Skin of body (tissue), 2 donors: ENCODE results near the gene TAS2R1. TPM values are rescaled to one million over a fixed set of nuclear protein-coding genes. Genes with fewer than 3 reads are reported as not detected.

Experiments
- DNase-seq: peaks from one replicate; lab custom pipeline; 2025; lab: John Stamatoyannopoulos, UW
- total RNA-seq: library from RNA; depleted of rRNA; stranded (reverse); fragments of >200 nt; gene quantifications from one replicate; pipeline ENCODE4 v1.2.3, GENCODE V29; 2014

The TAS2R1 gene
- total RNA-seq, 1 donor from 2014 or later = not detected

DNA sequence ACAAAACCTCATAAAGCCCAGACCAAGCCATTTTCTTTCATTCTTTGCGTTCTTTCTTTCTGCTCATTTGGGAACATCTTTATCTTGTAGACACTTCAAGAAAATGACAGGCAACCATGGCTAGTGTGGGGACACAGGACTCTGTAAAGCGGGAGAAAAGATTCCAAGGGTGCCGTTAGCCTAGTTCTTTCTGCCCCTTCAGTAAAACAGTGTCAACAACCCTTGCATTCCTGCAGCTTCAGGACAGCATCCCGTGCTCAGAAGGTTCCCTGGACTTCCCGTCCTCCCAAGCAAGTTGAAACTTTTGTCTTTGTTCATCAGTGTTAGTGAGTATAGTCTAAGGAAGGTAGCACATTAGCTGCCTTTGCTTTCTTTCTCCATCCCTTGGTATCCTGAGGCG, 41.9 kb downstream of the TAS2R1 start:
- no peak for DNase-seq

DNA sequence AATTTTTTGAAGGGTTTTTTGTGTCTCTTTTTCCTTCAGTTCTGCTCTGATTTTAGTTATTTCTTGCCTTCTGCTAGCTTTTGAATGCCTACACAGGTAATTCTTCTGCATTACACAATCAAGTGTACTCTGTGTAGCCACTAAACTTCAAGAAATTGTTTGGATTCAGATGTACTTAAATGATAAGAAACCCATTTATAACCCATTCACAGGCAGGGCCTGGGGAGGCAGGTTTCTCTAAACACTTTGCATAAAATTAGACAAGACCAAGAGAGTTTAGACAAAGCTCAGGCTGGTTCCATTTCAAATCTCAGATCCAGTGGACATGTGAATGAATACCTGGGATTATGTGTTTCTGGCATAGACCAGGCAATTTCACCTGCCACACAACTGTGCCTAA, 43.0 kb downstream of the TAS2R1 start:
- no peak for DNase-seq

DNA sequence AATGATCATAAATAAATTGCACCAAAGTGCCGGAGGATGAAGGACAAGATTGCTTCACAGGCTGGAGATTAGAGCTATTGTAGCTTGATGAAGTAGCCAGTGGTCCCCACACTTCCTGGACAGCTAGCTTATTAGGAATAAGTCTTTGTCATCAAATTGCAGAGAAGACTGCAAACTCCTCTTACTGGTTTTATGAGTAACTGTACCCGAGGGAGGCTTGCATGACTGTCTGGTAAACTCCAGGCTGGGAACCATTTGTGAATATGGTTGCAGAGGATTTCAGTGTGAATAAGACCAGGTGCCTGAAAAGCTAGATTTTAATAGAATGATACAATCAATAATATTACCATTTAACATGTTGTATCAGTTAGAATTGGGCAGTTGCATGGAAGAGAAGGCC, 47.7 kb downstream of the TAS2R1 start:
- no peak for DNase-seq

Other genes with a start within 250 kb of the TAS2R1 start
- gene SEMA5A, start 84.3 kb downstream of the TAS2R1 start, total RNA-seq = 31.5 TPM